Measurements from ENCODE around the gene CATSPER1. TPM values are rescaled to one million over a fixed set of nuclear protein-coding genes. Genes with fewer than 3 reads are reported as not detected.

Gene CATSPER1
- total RNA-seq (ENCODE audit: low replicate concordance), result not detected in 2 replicates

GRCh38 chr11:66026017-66026529 is at the start of gene CATSPER1:
TSS of gene CATSPER1 (minus strand) at chr11:66026479. CDS start at chr11:66026379, 100 bp downstream.
- H3K4me3 ChIP-seq (ENCODE audit: low read depth, low read length), result no peak within 1 kb of the TSS
- no peak for DNase-seq (ENCODE audit: low read depth)
- TF ChIP-seq CTCF (IDR thresholded peaks at IDR 0.05; ENCODE audit: insufficient read depth, low read length), result no peak

DNA sequence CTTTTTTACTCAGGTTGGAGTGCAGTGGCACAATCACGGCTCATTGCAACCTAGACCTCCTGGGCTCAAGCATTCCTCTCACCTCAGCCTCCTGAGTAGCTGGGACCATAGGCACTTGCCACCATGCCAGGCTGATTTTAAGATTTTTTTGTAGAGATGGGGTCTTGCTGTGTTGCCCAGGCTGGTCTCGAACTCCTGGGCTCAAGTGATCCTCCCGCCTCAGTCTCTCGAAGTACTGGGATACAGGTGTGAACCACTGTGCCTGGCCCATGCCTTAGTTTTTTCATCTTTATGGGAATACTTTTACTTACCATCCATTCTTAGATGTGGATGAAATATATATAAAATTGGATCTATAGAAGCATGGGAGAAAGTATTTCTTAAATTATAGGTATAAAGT is 49.0 kb upstream of the CATSPER1 start:
- no peak overlapping the region for H3K4me3 ChIP-seq (ENCODE audit: low read depth, low read length)
- TF ChIP-seq CTCF (IDR thresholded peaks at IDR 0.05; ENCODE audit: insufficient read depth, low read length), result no peak
- no peak for DNase-seq (ENCODE audit: low read depth)

- H3K4me3 ChIP-seq (ENCODE audit: low read depth, low read length), result no peak overlapping the region
- no peak for DNase-seq (ENCODE audit: low read depth)
- no peak for TF ChIP-seq CTCF (IDR thresholded peaks at IDR 0.05; ENCODE audit: insufficient read depth, low read length)
Observed at GRCh38 chr11:66073669-66074068, 47.4 kb upstream of the CATSPER1 start.

DNA sequence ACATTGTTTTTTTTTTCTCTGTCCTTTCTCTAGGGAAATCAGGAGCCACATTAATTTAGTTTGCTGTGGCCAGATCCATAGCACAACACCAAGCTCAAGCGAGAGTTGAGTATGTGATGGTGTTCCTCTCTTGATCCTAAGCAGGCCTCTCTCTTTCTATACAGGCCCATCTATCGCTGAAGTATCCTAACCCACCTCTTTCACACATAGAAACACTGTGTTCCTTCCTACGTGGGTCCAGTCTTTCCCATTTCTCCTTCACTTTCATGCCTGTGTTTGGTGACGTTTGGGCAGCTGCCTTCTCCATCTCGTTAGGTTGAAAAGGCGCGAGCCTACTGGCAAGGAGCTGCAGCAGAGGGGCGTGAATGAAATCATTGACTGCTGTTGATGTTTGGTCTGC is 46.2 kb upstream of the CATSPER1 start:
- no peak overlapping the region for H3K4me3 ChIP-seq (ENCODE audit: low read depth, low read length)
- no peak for DNase-seq (ENCODE audit: low read depth)
- TF ChIP-seq CTCF (IDR thresholded peaks at IDR 0.05; ENCODE audit: insufficient read depth, low read length), result no peak

DNA sequence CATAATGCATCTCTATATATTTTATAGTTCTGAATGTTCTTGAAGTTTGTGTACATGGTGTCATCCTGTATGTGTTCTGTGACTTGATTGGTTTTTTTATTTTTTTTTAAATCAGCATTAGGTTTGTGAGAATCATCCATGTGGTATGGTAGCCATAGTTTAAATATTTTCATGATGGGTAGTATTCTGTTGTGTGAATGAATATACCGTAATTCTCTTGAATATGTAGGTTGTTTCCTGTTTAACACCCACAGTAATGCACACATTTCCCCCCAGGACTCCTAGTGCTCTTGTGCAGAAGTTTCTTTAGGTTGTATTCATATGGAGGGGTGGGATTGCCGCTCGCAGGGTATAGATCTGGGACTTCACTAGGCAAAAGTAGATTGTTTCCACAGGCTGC is 45.8 kb upstream of the CATSPER1 start:
- TF ChIP-seq CTCF (IDR thresholded peaks at IDR 0.05; ENCODE audit: insufficient read depth, low read length), result no peak
- DNase-seq (ENCODE audit: low read depth), result no peak
- H3K4me3 ChIP-seq (ENCODE audit: low read depth, low read length), result peak overlapping the region; percentile 75

GRCh38 chr11:66071381-66071801 is 45.1 kb upstream of the CATSPER1 start:
- peak overlapping the region; percentile 75 for H3K4me3 ChIP-seq (ENCODE audit: low read depth, low read length)
- DNase-seq (ENCODE audit: low read depth), result no peak
- no peak for TF ChIP-seq CTCF (IDR thresholded peaks at IDR 0.05; ENCODE audit: insufficient read depth, low read length)

Data from fibroblast of the aortic adventitia (primary cell).